GM21619 (cell line): ENCODE results near the gene ADCY7.
A peak's percentile ranks its signal among the peaks of the same experiment; 100 is the strongest.

Source experiments
- ATAC-seq: cut with Tn5 transposase; IDR thresholded peaks from one replicate; pipeline ENCODE4 v1.9.1; 2021; ENCODE audit not compliant: unreplicated experiment

The ADCY7 gene

GRCh38 chr16:50265716-50266336, 525 bp upstream of the ADCY7 start:
- ATAC-seq: no peak

DNA sequence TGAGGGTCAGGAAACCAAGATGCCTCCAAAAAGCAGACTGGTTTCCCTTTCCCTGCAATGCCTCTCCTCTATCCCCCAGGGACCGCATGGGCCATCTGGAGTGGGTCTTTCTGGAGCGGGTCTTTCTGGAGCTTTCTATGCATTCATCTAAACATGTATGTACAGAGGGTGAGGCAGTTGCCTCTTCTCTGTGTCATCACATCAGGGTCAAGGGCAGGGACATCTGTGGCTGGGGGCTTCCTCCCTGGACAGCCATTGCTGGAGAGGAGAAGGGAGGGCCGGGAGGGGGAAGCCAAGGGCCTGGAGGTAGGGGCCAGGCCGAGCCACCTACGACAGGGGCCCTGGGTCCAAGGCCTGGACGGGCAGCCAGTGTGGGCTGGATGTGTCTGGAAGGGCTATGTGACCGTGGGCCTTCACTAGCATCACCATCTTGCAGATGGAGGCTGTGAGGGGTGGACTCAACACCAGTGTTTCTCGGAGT, 840 bp downstream of the ADCY7 start:
- no peak for ATAC-seq

DNA sequence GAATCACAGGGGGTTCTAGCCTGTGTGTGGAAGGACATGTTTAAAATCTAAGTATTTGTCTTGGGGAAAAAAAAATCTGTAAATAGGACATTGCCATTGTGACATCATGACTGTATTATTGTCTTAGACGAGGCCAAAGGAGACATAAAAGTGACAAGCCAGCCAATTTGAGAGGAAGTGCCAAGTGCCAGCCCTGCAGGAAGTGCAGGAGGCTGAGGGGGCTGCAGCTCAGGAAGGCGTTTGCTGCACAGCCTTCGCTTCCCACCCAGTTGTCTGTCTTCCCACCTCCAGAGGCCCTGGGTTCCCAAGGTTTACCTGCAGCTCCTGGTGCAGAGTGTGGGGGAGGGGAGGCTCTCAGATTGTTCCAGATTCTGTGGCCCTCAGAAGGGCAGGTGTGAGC, 1.3 kb downstream of the ADCY7 start:
- no peak for ATAC-seq

DNA sequence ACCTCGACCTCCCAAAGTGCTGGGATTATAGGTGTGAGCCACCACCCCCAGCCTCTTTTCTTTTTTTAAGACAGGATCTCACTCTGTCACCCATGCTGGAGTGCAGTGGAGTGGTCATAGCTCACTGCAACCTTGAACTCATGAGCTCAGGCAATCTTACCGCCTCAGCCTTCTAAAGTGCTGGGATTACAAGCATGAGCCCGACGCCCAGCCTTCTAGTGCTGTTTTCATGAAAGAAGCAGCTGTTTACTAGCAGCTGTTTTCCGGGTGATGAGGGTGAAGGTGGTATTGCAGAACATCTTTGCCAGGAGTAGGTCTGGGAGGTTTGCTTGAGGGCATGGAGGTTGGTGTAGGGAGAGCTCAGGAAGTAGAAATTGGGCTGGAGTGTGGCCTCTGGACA, 2.0 kb downstream of the ADCY7 start:
- no peak for ATAC-seq

DNA sequence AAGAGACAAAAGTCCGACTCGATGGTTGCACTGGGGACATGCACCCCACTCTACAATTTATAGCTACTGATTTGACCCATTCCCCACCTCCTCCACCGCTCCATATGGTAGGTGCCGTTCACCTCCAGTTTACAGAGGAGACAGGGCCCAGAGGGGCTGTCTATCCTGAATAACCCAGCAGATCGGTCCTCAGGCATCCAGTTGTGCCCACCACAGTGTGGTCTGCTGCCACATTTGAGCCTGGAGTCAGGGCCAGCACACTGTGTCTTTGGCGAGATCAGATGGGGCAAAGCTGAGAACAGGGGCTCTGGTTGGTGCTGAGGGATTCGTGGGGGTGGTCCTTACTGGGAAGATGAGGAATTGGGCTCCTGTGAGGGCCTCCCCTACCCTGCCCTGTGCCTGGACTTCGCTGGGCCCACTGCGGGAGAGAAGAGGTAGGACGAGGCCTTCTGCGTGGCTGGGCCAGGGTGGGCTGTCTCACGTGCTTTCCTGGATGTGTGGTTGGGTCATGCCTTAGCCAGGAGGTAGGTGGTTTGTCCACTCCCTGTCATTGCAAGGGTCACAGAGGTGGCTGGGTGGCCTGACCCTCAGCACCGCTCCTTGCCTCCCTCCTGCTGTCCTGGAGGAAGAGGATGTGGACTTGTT, 2.8 kb downstream of the ADCY7 start:
- no peak for ATAC-seq

DNA sequence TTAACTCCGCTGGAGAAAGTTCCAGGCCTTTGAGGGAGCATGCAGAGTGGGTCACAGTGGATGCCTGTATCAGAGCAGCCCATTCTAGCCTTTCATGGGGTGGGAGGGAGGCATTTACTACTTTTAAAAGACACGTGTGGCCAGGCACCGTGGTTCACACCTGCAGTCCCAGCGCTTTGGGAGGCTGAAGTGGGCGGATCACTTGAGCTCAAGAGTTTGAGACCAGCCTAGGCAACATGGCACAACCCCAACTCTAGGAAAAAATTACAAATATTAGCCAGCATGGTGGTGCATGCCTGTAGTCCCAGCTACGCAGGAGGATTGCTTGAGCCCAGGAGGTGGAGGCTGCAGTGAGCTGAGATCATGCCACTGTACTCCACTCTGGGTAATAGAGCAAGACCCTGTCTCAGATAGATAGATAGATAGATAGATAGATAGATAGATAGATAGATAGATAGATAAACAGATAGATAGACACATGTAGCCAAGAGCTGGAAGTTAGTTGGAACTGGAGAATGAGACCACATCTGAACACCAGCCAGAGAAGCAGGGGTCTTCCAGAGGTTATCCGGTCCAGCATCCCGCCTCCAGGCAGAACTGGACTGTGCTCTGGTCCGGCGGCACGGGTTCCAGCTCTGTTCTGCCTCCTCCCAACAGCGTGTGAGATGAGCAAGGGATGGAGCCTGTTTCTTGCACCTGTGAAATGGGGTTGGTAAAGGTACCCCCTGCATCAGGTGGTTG, 3.6 kb downstream of the ADCY7 start:
- ATAC-seq: no peak

DNA sequence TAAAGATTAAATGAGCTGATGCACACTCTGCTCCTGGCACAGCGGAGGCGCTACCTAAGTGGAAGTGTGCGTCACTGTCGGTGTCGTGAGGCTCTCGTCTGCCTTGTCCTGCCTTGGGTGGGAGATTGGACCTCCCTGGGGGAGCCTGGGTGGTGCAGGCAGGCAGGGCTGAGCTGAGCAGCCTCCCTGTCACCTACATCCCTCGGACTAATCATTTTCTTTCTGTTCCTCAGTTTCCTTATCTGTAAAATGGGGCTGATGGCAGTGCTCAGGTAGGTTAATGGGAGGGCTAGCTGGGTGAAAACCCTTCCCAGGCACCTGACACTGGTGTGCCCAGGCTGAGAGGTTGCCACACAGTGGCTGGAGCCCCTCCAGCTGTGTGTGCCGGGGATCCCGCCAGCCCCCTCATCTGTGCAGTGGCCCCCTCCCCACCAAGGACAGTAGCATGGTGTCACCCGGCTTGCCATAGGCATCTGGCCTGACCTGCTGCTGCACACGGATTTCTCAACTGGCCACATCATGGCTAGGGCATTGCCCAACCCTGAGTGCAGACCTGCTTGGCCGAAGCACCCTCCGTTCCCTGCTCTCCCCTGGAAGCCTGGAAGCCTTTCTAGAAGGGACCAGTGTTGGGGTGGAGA, 4.3 kb downstream of the ADCY7 start:
- ATAC-seq: no peak

GRCh38 chr16:50271148-50272041, 5.0 kb downstream of the ADCY7 start:
- no peak for ATAC-seq

DNA sequence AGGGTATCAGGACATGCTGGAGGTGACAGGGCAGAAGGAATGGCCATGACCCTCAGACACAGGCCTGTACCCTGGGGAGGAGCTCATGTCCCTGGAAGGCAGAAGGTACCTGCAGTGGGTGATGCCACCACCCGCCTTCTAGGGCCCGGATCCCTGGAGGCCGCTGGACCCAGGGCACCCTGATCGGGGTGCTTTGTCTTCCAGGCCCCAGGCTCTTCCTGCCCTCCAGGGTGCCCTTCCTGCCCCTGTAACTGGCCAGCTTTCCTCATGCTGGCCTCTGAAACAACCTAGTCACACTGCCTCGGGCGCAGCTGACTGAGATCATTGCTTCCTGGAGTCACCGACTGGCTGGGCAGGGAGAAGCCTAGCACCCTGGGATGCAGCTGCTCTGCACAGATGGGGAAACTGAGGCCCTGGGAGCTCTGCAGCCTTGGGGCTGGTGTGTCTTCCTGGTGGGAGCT, 5.8 kb downstream of the ADCY7 start:
- ATAC-seq: no peak

GRCh38 chr16:50272687-50273381, 6.5 kb downstream of the ADCY7 start:
- no peak for ATAC-seq

DNA sequence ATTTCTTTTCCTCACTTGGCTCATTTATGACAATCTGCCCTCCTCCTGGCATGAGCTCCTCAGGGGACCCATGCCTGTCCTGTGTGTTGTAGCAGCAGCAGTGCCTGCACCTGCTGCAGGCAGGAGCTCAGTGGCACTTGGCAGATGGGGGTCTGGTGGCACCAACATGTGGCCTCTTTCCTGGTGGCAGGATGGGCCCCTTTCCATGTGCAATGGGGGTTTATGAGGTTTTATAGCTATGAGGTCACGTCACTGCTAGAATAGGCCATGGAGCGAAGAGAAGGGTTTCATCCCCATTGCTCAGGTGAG, 7.0 kb downstream of the ADCY7 start:
- no peak for ATAC-seq

GRCh38 chr16:50273888-50274325, 7.6 kb downstream of the ADCY7 start:
- peak; percentile 61 for ATAC-seq

DNA sequence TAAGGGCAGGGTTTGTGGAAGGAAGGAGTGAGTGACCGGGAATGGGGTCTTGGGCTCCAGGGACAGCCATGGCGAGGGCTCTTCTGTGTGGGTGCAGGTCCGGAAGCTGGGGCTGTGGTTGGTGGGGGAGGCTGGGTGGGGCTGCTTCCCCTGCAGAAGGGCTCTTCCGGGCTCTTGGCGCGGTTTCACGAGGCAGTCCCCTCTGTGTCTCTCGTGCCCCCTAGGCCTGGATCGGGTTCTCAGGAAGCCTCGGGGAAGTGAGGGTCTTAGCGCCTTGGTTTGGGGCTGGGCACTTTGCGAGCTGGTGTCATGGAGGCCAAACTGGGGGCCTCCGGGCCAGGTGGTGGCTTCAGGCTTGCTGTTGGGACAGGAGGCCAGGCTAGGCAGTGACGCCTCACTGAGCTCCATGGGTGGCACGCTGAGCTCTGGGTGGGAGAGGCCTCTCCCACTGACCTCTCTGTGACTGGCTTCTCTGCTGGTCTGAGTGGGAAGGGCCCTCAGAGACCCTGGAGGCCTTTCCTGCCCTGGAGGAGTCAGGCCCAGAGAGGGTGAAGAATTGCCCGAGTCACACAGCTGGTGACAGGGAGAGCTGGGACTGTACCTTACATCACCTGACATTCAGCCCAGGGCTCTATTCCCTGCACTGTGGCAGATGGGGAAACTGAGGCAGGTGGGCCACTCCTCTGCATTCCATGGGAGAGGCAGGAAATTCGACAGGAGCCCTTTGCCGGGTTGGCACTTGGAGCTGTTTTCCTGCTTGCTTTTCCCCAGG, 8.2 kb downstream of the ADCY7 start:
- peak; percentile 33 for ATAC-seq

DNA sequence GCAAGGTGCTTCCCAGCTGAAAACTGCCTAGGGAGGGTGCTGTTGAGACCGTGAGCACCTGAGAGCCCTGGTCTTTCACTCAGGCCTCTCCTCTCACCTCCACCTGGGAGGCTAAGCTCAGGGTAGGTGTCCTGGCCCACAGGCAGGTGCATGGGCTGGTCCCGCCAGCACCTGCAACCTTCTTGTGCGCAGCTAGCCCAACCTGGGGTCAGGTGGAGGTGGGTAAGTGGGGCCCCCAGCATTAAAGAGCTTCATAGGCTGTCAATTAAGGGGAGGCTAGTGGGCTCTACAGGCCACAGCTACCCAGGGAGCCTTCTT, 8.7 kb downstream of the ADCY7 start:
- no peak for ATAC-seq

DNA sequence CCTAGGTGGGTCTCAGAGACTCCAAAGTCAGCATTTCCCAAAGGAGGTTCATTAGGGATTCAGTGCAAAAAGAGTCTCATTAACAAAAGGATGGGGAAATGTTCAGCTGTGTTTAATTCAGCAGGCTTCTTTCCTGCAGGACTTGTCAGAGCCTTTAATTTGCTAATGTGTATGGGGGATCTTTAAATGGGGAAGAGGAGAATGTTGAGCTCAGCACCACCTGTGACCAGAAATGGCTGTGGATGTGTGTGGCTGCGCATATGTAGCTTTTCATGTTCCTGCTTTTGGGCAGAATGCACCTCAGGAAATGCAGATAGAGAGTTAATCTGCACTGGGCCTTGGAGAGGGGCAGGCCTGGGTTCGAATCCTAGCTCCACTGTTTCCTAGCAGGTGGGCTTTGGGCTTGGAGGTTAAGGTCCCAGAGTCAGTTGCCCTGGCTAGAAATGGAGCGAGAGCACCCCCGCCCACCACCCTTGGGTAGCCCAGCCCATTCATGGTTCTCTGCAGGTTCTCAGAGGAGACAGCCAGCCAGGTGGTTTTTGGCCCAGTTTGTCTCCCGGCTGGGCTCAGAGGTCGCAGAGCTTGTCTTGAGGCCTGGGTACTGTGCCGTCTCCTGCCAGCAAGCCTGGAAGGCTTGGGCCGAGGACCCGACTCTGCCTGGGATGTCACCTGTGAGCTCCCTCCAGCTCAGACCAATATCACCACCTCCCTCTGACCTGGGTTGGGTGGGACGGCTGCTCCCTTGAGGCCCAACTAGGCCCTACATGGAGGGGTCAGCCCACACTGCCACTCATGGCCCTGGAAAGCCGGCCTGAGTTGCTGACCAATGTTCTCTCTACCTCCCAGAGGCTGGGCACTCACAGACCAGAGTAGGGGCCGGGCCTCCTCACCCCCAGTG, 9.3 kb downstream of the ADCY7 start:
- ATAC-seq: no peak

- ATAC-seq: no peak
Measured at GRCh38 chr16:50276326-50276640, 9.9 kb downstream of the ADCY7 start.

- no peak for ATAC-seq
Measured at GRCh38 chr16:50276801-50277555, 10.6 kb downstream of the ADCY7 start.

- ATAC-seq: no peak
Measured at GRCh38 chr16:50278251-50278650, 11.9 kb downstream of the ADCY7 start.
